Type B pancreatic cell (in vitro differentiated cells): Measurements from ENCODE around the gene SMOC2. TPM values are rescaled to one million over a fixed set of nuclear protein-coding genes. Genes with fewer than 3 reads are reported as not detected.

ENCODE experiments used
- DNase-seq: peaks from one replicate; pipeline ENCODE4 v3.0.0; 2021; ENCODE audit warnings: mixed read lengths; ENCODE audit not compliant: unreplicated experiment; ENCODE audit errors: extremely low spot score
- H3K27ac Mint-ChIP-seq: 2 replicates; pipeline ENCODE4 v1.8.0; 2021; ENCODE audit warnings: mild to moderate bottlenecking, mixed read lengths
- H3K27me3 Mint-ChIP-seq: 2 replicates; pipeline ENCODE4 v1.8.0; 2021; ENCODE audit warnings: mixed read lengths
- H3K36me3 Mint-ChIP-seq: 2 replicates; pipeline ENCODE4 v1.8.0; 2021; ENCODE audit warnings: mixed read lengths
- H3K4me1 Mint-ChIP-seq: one replicate; pipeline ENCODE4 v1.8.0; 2021; ENCODE audit warnings: mixed read lengths; ENCODE audit not compliant: unreplicated experiment
- H3K4me3 Mint-ChIP-seq: 2 replicates; pipeline ENCODE4 v1.8.0; 2021; ENCODE audit warnings: mild to moderate bottlenecking, mixed read lengths
- H3K9me3 Mint-ChIP-seq: 2 replicates; pipeline ENCODE4 v1.8.0; 2021; ENCODE audit warnings: mixed read lengths
- CTCF ChIP-seq: fragments of 200-600 bp; sonication (generic); conservative IDR thresholded peaks from 2 replicates; pipeline ENCODE4 v1.5.0; 2021; ENCODE audit warnings: antibody characterized with exemption, mild to moderate bottlenecking
- total RNA-seq: library from RNA; stranded (reverse); gene quantifications from 2 replicates; pipeline ENCODE4 v1.2.1, GENCODE V29; 2021; ENCODE audit warnings: low replicate concordance

SMOC2 gene
- total RNA-seq, 1 donor from 2014 or later, result 18.9 TPM

DNA sequence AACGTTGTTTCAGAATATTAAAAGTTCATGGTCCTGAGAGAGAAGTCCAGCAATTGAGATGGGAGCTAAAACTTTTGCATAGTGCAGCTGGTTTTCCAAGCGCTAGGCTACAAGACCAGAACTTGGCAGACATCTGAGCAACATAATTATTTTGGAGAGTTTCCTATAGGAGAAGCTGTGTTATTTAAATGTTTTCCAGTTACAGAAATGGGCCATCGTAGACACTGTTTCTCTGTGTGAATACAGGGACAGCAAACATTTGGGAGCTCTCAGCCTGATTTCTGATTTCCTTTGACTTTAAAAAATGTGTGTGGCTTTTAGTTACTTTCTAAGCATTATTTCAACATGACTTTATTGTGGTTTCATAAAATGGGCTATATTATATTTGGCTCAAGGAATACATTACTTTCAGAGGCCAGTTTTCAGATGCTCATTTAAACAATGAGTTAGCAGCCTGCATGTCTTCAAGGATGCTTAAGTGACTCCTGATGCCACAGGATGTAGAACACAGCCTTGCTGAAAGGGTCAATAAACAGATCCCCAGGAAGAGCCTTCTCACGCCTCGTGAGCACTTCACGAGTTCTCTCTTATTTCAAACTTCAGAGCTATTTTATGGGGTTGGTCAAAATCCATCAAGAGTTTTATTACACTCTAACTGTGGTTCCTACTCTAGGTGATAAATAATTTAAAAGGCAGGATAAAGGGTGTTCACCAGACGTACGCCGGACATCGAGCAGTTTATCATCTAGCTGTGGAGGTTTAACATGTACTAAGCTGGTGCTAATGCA, 193.8 kb downstream of the SMOC2 start:
- Mint-ChIP-seq H3K27me3 (no peaks in the 10 kb centered on the region), H3K4me1 (peaks cover 37% of the 10 kb centered on the region), H3K27ac (no peak overlapping the region), H3K36me3 (peaks cover 6% of the 10 kb centered on the region), H3K9me3 (no peaks in the 10 kb centered on the region), H3K4me3 (no peak overlapping the region)
- TF ChIP-seq CTCF, result no peak
- DNase-seq, result no peak

GRCh38 chr6:168636147-168637004, 195.4 kb downstream of the SMOC2 start:
- H3K27ac Mint-ChIP-seq, result no peak overlapping the region
- no peaks in the 10 kb centered on the region for H3K9me3 Mint-ChIP-seq
- no peaks in the 10 kb centered on the region for H3K27me3 Mint-ChIP-seq
- H3K36me3 Mint-ChIP-seq, result peaks cover 6% of the 10 kb centered on the region
- H3K4me1 Mint-ChIP-seq, result peaks cover 43% of the 10 kb centered on the region
- H3K4me3 Mint-ChIP-seq, result no peak overlapping the region
- no peak for TF ChIP-seq CTCF
- no peak for DNase-seq

DNA sequence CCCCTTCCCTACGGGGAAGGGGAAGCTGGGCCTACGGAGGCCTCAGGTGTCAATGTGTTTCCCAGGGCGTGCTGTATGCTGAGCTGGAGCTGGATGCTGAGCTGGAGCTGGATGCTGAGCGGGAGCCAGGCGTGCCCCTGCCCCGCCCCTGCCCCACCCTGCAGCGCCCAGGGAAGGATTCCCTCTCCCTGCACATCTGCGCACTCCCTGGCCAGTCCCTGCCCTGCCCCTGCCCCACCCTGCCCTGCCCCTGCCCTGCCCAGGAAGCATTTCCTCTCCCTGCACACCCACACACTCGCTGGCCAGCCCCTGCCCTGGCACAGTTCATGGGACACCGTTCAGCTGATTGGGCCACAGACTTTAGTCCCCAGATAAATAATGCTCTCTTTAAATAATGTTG, 196.8 kb downstream of the SMOC2 start:
- no peak for TF ChIP-seq CTCF
- no peaks in the 10 kb centered on the region for H3K27me3 Mint-ChIP-seq
- H3K9me3 Mint-ChIP-seq, result no peaks in the 10 kb centered on the region
- peaks cover 40% of the 10 kb centered on the region for H3K4me1 Mint-ChIP-seq
- H3K36me3 Mint-ChIP-seq, result peaks cover 6% of the 10 kb centered on the region
- H3K27ac Mint-ChIP-seq, result no peak overlapping the region
- DNase-seq, result no peak
- H3K4me3 Mint-ChIP-seq, result no peak overlapping the region

- no peak for TF ChIP-seq CTCF
- H3K27ac Mint-ChIP-seq, result no peak overlapping the region
- H3K9me3 Mint-ChIP-seq, result no peaks in the 10 kb centered on the region
- H3K4me1 Mint-ChIP-seq, result peaks cover 40% of the 10 kb centered on the region
- H3K27me3 Mint-ChIP-seq, result no peaks in the 10 kb centered on the region
- H3K36me3 Mint-ChIP-seq, result no peaks in the 10 kb centered on the region
- H3K4me3 Mint-ChIP-seq, result no peak overlapping the region
- no peak for DNase-seq
Observed at GRCh38 chr6:168638468-168639271, 197.7 kb downstream of the SMOC2 start.

DNA sequence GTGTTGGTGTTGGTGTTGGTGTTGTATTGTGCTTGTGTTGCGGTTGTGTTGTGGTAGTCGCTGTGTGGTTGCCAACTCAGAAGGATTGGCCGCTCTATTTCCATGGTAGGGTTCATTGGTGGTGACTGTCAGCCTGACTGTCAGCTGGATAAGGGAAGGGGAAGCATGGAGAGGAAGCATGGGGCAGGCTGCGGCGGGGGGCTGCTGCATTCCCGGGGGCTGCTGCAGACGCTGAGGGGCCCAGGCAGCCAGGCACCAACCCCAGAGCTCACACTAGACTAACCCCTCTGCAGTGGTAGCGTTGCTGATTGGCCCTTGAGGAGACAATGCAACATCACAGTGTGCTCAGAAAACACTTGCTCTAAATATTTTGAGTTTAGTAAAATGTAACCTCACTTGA, 199.2 kb downstream of the SMOC2 start:
- Mint-ChIP-seq H3K4me3 (no peak overlapping the region), H3K27ac (no peak overlapping the region), H3K27me3 (no peaks in the 10 kb centered on the region), H3K9me3 (no peaks in the 10 kb centered on the region), H3K4me1 (peaks cover 34% of the 10 kb centered on the region), H3K36me3 (no peaks in the 10 kb centered on the region)
- DNase-seq, result no peak
- no peak for TF ChIP-seq CTCF
